HepG2 (cell line): ENCODE data around the gene ATP1B2. TPM values are rescaled to one million over a fixed set of nuclear protein-coding genes. Genes with fewer than 3 reads are reported as not detected.

Source experiments
- AKNA ChIP-seq: sonication (generic); formaldehyde crosslinking; IDR thresholded peaks from 2 replicates; pipeline ENCODE4 v1.4.0; 2020; ENCODE audit warnings: missing genetic modification reagents, borderline replicate concordance
- ARID5B ChIP-seq: IDR thresholded peaks from 2 replicates; pipeline ENCODE4 v1.4.0; 2020; ENCODE audit warnings: mild to moderate bottlenecking, missing genetic modification reagents
- HDAC1 ChIP-seq: sonication (generic); formaldehyde crosslinking; IDR thresholded peaks from 2 replicates; pipeline ENCODE4 v1.5.1; 2020; ENCODE audit warnings: mild to moderate bottlenecking, missing genetic modification reagents
- HES4 ChIP-seq: sonication (generic); formaldehyde crosslinking; IDR thresholded peaks from 2 replicates; pipeline ENCODE4 v1.9.0; 2021; ENCODE audit warnings: mild to moderate bottlenecking, missing genetic modification reagents, borderline replicate concordance
- JUND ChIP-seq: sonication (generic); formaldehyde crosslinking; IDR thresholded peaks from 2 replicates; pipeline ENCODE4 v1.8.0; 2022; ENCODE audit warnings: mild to moderate bottlenecking, missing genetic modification reagents
- KDM5B ChIP-seq: sonication (generic); formaldehyde crosslinking; IDR thresholded peaks from 2 replicates; pipeline ENCODE4 v1.4.0; 2020; ENCODE audit warnings: missing genetic modification reagents, mild to moderate bottlenecking, borderline replicate concordance
- NFATC3 ChIP-seq: sonication (generic); formaldehyde crosslinking; IDR thresholded peaks from 2 replicates; pipeline ENCODE4 v1.5.1; 2020; ENCODE audit warnings: mild to moderate bottlenecking, missing genetic modification reagents
- SP5 ChIP-seq: IDR thresholded peaks from 2 replicates; pipeline ENCODE4 v1.6.1; 2016; ENCODE audit warnings: low read depth, borderline replicate concordance
- SYNCRIP ChIP-seq: fragments of 200-400 bp; formaldehyde crosslinking; IDR thresholded peaks from 2 replicates; pipeline ENCODE4 v1.6.1; 2018; ENCODE audit warnings: mild to moderate bottlenecking, low read depth, low read length; ENCODE audit not compliant: insufficient read depth
- ZBTB7A ChIP-seq: sonication (generic); formaldehyde crosslinking; IDR thresholded peaks from 2 replicates; pipeline ENCODE4 v1.8.0; 2022; ENCODE audit warnings: mild to moderate bottlenecking, missing genetic modification reagents
- ZNF160 ChIP-seq: sonication (generic); formaldehyde crosslinking; IDR thresholded peaks from 2 replicates; pipeline ENCODE4 v1.8.0; 2022; ENCODE audit warnings: mild to moderate bottlenecking, inconsistent platforms, missing genetic modification reagents
- ZNF274 ChIP-seq: sonication (generic); formaldehyde crosslinking; IDR thresholded peaks from 2 replicates; pipeline ENCODE4 v1.5.1; 2020; ENCODE audit warnings: mild to moderate bottlenecking, missing genetic modification reagents
- ZNF605 ChIP-seq: sonication (generic); formaldehyde crosslinking; IDR thresholded peaks from 2 replicates; pipeline ENCODE4 v1.8.0; 2022; ENCODE audit warnings: mild to moderate bottlenecking, missing genetic modification reagents
- polyA plus RNA-seq, 8 experiments: library from polyadenylated mRNA; depleted of rRNA in 3 of 8; stranded (reverse) in 7 of 8; unstranded in 1 of 8; fragments of >200 nt; fragmentation: Illumina TruSeq in 4 of 8; extraction: Trizol in 4 of 8; gene quantifications; 2 replicates each; pipeline versions ENCODE4 v1.2.1 to v1.2.3, GENCODE V29; 2011 to 2016; ENCODE audit warnings: low read depth in 4 of 8, missing spikeins in 1 of 8, mixed read lengths in 1 of 8; ENCODE audit not compliant: insufficient read depth in 1 of 8
- total RNA-seq, 5 experiments: library from RNA; depleted of rRNA; stranded (reverse); fragments of >200 nt; fragmentation: Illumina TruSeq; extraction: Trizol; gene quantifications; 2 replicates each; pipeline ENCODE4 v1.2.3, GENCODE V29; 2016; ENCODE audit warnings: low read depth in 1 of 5
- TF ChIP-seq, protein P1 (sequence below): sonication (generic); formaldehyde crosslinking; IDR thresholded peaks from 2 replicates; pipeline ENCODE4 v1.4.0; 2020; ENCODE audit warnings: missing genetic modification reagents, borderline replicate concordance

Gene ATP1B2
- total and polyA plus RNA-seq, 2 of the 13 experiments (the other 11 are each of a cell fraction or from before 2014, with no cell fraction given): not detected

DNA sequence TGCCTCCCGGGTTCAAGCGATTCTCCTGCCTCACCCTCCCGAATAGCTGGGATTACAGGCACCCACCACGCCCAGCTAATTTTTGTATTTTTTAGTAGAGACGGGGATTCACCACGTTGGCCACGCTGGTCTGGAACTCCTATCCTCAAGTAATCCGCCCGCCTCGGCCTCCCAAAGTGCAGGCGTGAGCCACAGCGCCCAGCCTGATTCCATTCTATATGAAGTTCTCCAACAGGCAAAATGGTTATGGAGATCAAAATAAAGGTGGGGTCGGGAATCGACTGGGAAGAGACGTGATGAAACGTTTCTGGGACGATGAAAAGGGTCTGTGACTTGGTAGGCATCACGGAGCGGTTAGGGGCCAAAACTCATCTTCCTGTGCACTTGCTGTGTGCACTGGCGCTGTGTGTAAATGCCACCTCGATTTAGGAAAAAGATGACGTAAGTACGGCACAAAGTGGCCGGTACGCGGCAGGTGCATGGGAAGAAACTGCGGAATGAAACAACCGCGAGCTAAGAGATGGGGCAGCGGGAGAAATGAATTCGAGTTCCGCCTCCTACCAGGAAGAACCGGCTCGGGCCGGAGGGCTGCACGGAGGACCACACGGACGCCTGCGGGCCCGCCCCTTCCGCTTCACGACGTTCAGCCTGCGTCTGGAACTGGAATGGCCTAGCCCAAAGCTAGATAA, 35.0 kb downstream of the ATP1B2 start (continued):
- TF ChIP-seq NFATC3 (CRISPR knock-in tag): no peak
- TF ChIP-seq HES4 (CRISPR knock-in tag): 0 out of 2 replicates have a peak, but pooled peaks have one; percentile 52
- TF ChIP-seq SP5 (CRISPR knock-in tag): peak; percentile 80
- TF ChIP-seq ZNF160 (CRISPR knock-in tag): 0 out of 2 replicates have a peak, but pooled peaks have one; percentile 2
- TF ChIP-seq KDM5B (CRISPR knock-in tag): peak; percentile 52; the same call in 1 of the 2 replicates
- no peak for TF ChIP-seq AKNA
- peak; percentile 64 for TF ChIP-seq HDAC1 (CRISPR knock-in tag)
- peak; percentile 35; the same call in 1 of the 2 replicates for TF ChIP-seq ARID5B
- TF ChIP-seq ZBTB7A (CRISPR knock-in tag): no peak
- no peak for TF ChIP-seq ZNF274 (CRISPR knock-in tag)
- no peak for TF ChIP-seq SYNCRIP
- TF ChIP-seq, protein P1, sequence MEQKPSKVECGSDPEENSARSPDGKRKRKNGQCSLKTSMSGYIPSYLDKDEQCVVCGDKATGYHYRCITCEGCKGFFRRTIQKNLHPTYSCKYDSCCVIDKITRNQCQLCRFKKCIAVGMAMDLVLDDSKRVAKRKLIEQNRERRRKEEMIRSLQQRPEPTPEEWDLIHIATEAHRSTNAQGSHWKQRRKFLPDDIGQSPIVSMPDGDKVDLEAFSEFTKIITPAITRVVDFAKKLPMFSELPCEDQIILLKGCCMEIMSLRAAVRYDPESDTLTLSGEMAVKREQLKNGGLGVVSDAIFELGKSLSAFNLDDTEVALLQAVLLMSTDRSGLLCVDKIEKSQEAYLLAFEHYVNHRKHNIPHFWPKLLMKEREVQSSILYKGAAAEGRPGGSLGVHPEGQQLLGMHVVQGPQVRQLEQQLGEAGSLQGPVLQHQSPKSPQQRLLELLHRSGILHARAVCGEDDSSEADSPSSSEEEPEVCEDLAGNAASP: 0 out of 2 replicates have a peak, but pooled peaks have one; percentile 7
- no peak for TF ChIP-seq JUND
- TF ChIP-seq ZNF605 (CRISPR knock-in tag): 0 out of 2 replicates have a peak, but pooled peaks have one; percentile 56
